A549 treated with Mapracorat at 1 μM for 4 hours (cell line): ENCODE measurements around the gene POTEB2. TPM values are rescaled to one million over a fixed set of nuclear protein-coding genes. Genes with fewer than 3 reads are reported as not detected.

ENCODE experiments used
- total RNA-seq: library from RNA; stranded (reverse); fragments of 200-300 nt; extraction: Qiagen RNA extraction; gene quantifications from 5 replicates; pipeline ENCODE4 v1.2.3, GENCODE V29; 2022

The POTEB2 gene
- not detected in 5 replicates for total RNA-seq

DNA sequence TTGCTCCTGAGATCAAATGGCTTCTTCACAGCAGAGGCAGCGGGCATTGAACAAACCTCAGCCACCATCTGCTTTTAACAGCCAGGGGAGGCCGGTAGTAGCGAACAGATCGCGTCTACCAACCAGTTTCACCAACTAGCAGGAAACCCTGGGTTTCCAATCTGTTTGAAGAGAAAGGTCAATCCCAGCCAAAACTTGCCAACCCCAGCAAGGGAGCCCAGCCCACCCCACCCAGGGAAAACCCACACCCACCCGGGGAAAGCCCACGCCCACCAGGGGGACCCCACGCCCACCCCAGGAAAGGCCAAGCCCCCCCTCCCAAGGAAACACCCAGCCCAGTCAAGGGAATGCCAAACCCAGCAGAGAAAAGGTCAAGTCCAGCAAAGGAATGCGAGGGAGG lies at the start of gene POTEB2:
Gene POTEB2, minus strand, starts transcription at position 101 of the 400 bp plus-strand sequence. Its CDS starts 33 bp downstream, at position 68.

